BJ (cell line): ENCODE data around the gene CFHR1. TPM values are rescaled to one million over a fixed set of nuclear protein-coding genes. Genes with fewer than 3 reads are reported as not detected.
"Not testable (repeated sequence)": the region's sequence is repeated elsewhere in the genome, so short reads cannot be mapped to it uniquely, and the experiment has no call there.

Experiments
- CTCF ChIA-PET: fragments of 350-600 bp; formaldehyde crosslinking; extraction: SDS; loops from one replicate; lab custom pipeline; 2021; ENCODE audit warnings: antibody characterized with exemption, inconsistent platforms; lab: Yijun Ruan, JAX
- POLR2A ChIA-PET: fragments of 300-600 bp; sonication (Branson Sonifier 250); formaldehyde crosslinking; extraction: SDS; loops from one replicate; lab custom pipeline; 2021; ENCODE audit warnings: antibody characterized with exemption; lab: Charles Lee
- DNase-seq: peaks from one replicate; pipeline ENCODE4 v3.0.0-alpha.2; 2011; ENCODE audit warnings: low read depth
- H3K27me3 ChIP-seq: 2 replicates; pipeline ENCODE4 v1.6.0; 2011; ENCODE audit warnings: low read length; ENCODE audit not compliant: control insufficient read depth, insufficient read depth
- H3K36me3 ChIP-seq: 2 replicates; pipeline ENCODE4 v1.5.1; 2011; ENCODE audit warnings: low read length; ENCODE audit not compliant: control insufficient read depth, insufficient read depth
- H3K4me3 ChIP-seq: 2 replicates; pipeline ENCODE4 v1.5.1; 2011; ENCODE audit warnings: low read depth, mild to moderate bottlenecking, control low read depth, low read length
- polyA plus RNA-seq: library from polyadenylated mRNA; depleted of rRNA; stranded (reverse); fragments of >200 nt; gene quantifications from 2 replicates; pipeline ENCODE4 v1.2.3, GENCODE V29; 2011
- TF ChIP-seq, protein P1 (sequence below): IDR thresholded peaks from 2 replicates; pipeline ENCODE4 v1.5.1; 2011; ENCODE audit warnings: low read depth, mild to moderate bottlenecking, control low read depth, inconsistent platforms, low read length, moderate library complexity; ENCODE audit not compliant: insufficient read depth

Gene CFHR1
- polyA plus RNA-seq, 1 experiment, result 0.26 TPM

DNA sequence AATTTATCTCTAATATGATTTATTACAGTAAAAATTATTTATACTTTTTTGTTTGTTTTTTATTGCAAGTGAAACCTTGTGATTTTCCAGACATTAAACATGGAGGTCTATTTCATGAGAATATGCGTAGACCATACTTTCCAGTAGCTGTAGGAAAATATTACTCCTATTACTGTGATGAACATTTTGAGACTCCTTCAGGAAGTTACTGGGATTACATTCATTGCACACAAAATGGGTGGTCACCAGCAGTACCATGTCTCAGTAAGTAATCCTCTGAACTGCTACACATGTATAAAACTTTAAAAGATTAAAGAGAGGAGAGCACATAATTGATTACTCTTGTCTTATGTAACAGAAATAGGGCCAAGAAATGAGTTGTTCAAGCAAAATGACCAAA is 40.4 kb upstream of the CFHR1 start:
- Histone ChIP-seq H3K36me3 (no peaks in the 10 kb centered on the region), H3K4me3 (no peak overlapping the region), H3K27me3 (no peaks in the 10 kb centered on the region)
- DNase-seq, result no peak
- POLR2A ChIA-PET, result no interaction called here
- TF ChIP-seq, protein P1, sequence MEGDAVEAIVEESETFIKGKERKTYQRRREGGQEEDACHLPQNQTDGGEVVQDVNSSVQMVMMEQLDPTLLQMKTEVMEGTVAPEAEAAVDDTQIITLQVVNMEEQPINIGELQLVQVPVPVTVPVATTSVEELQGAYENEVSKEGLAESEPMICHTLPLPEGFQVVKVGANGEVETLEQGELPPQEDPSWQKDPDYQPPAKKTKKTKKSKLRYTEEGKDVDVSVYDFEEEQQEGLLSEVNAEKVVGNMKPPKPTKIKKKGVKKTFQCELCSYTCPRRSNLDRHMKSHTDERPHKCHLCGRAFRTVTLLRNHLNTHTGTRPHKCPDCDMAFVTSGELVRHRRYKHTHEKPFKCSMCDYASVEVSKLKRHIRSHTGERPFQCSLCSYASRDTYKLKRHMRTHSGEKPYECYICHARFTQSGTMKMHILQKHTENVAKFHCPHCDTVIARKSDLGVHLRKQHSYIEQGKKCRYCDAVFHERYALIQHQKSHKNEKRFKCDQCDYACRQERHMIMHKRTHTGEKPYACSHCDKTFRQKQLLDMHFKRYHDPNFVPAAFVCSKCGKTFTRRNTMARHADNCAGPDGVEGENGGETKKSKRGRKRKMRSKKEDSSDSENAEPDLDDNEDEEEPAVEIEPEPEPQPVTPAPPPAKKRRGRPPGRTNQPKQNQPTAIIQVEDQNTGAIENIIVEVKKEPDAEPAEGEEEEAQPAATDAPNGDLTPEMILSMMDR, result no peak
- CTCF ChIA-PET, result no interaction called here

GRCh38 chr1:196791252-196791651 is 28.3 kb upstream of the CFHR1 start:
- H3K36me3 ChIP-seq, POLR2A ChIA-PET, H3K4me3 ChIP-seq, DNase-seq, H3K27me3 ChIP-seq, CTCF ChIA-PET: not testable (repeated sequence)

DNA sequence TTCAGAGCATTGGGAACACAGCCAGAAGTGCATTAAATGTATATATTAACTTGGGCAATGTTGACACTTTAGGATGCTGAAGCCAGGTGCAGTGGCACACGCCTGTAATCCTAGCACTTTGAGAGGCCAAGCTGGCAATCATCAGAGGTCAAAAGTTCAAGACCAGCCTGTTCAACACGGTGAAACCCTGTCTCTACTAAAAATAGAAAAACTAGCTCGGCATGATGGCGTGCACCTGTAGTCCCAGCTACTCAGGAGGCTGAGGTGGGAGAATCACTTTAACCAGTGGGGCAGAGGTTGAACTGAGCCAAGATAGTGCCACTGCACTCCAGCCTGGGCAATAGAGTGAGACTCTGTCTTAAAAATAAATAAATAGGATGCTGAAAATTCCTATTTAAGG is 25.4 kb upstream of the CFHR1 start:
- H3K36me3 ChIP-seq, H3K4me3 ChIP-seq, DNase-seq, POLR2A ChIA-PET, H3K27me3 ChIP-seq, CTCF ChIA-PET: not testable (repeated sequence)

GRCh38 chr1:196797891-196798290 is 21.6 kb upstream of the CFHR1 start:
- ChIA-PET CTCF (no interaction called here), POLR2A (no interaction called here)
- Histone ChIP-seq H3K27me3 (no peaks in the 10 kb centered on the region), H3K4me3 (no peak overlapping the region), H3K36me3 (no peaks in the 10 kb centered on the region)
- DNase-seq, result no peak
- TF ChIP-seq, protein P1, result no peak

DNA sequence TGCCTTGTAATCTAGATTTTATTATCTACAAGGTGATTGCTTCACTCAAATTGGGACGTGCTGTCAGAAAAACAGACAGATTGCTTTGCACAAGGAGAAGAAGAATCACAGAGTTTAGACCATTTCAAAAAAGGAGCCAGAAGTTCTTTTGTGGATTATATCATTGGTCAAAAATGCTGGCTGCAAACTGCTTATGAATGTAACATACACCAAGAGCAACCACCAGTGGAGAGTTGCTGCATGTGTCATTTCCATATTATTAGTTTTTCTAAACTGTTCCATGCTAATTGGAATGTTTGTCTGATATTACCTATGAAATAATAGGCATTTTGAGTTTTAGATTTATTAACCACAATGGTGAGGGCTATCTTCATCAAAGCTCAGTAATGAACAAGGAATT is 17.6 kb upstream of the CFHR1 start:
- H3K27me3 ChIP-seq, CTCF ChIA-PET, H3K36me3 ChIP-seq, H3K4me3 ChIP-seq, POLR2A ChIA-PET, DNase-seq: not testable (repeated sequence)

DNA sequence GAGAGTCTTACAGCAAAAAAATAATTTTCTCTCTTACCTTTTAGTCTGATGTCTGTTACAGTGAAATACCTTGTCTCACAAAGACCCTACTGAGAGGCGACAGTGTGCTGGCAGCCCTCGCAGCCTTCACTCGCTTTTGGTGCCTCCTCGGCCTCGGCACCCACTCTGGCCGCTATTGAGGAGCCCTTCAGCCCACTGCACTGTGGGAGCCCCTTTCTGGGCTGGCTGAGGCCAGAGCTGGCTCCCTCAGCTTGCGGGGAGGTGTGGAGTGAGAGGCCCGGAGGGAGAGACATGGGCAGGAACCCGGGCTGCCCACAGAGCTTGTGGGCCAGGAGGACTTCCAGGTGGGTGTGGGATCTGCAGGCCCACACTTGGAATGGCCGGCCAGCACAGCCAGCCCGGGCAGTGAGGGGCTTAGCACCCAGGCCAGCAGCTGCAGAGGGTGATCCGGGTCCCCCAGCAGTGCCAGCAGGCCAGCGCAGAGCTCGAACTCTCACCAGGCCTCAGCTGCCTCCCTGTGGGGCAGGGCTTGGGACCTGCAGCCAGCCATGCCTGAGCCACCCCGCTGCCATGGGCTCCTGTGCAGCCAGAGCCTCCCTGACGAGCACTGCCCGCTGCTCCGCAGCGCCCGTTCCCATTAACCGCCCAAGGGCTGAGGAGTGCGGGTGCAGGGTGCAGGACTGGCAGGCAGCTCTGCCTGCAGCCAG is 10.8 kb upstream of the CFHR1 start:
- ChIA-PET POLR2A (no interaction called here), CTCF (no interaction called here)
- Histone ChIP-seq H3K4me3 (no peak overlapping the region), H3K27me3 (no peaks in the 10 kb centered on the region), H3K36me3 (no peaks in the 10 kb centered on the region)
- TF ChIP-seq, protein P1, result no peak
- no peak for DNase-seq

- H3K4me3 ChIP-seq, CTCF ChIA-PET, DNase-seq, H3K27me3 ChIP-seq, H3K36me3 ChIP-seq, POLR2A ChIA-PET: not testable (repeated sequence)
Measured at GRCh38 chr1:196817442-196817841, 2.1 kb upstream of the CFHR1 start.
